A673 (cell line): Measurements from ENCODE around the gene RPS6KA2.

Source experiments
- EZH2 ChIP-seq: fragments of 200-600 bp; sonication (generic); IDR thresholded peaks from 2 replicates; pipeline ENCODE4 v1.6.1; 2017; ENCODE audit warnings: borderline replicate concordance, low read depth, mild to moderate bottlenecking, mixed read lengths, antibody characterized with exemption, low read length; ENCODE audit not compliant: poor library complexity, severe bottlenecking
- TF ChIP-seq, protein P1 (sequence below): fragments of 300-800, 200-600 bp; sonication (generic); conservative IDR thresholded peaks from 2 replicates; pipeline ENCODE4 v1.5.1; 2017; ENCODE audit warnings: low read depth, mild to moderate bottlenecking, antibody characterized with exemption, low read length, moderate library complexity, mixed read lengths

DNA sequence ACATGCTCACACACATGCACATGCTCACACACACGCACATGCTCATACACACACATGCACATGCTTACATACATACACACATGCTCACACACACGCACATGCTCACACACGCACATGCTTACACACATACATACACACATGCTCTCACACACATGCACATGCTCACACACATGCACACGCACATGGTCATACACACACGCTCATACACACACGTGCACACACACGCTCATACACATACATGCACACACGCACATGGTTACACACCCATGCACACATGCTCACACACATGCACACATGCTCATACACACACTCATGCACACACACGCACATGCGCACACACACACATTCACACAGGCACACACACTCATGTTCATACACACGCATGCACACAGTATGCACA, 20.8 kb upstream of the RPS6KA2 start:
- TF ChIP-seq, protein P1, sequence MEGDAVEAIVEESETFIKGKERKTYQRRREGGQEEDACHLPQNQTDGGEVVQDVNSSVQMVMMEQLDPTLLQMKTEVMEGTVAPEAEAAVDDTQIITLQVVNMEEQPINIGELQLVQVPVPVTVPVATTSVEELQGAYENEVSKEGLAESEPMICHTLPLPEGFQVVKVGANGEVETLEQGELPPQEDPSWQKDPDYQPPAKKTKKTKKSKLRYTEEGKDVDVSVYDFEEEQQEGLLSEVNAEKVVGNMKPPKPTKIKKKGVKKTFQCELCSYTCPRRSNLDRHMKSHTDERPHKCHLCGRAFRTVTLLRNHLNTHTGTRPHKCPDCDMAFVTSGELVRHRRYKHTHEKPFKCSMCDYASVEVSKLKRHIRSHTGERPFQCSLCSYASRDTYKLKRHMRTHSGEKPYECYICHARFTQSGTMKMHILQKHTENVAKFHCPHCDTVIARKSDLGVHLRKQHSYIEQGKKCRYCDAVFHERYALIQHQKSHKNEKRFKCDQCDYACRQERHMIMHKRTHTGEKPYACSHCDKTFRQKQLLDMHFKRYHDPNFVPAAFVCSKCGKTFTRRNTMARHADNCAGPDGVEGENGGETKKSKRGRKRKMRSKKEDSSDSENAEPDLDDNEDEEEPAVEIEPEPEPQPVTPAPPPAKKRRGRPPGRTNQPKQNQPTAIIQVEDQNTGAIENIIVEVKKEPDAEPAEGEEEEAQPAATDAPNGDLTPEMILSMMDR, result no peak
- no peak for TF ChIP-seq EZH2
